ENCODE data around the gene CBARP.

The CBARP gene

DNA sequence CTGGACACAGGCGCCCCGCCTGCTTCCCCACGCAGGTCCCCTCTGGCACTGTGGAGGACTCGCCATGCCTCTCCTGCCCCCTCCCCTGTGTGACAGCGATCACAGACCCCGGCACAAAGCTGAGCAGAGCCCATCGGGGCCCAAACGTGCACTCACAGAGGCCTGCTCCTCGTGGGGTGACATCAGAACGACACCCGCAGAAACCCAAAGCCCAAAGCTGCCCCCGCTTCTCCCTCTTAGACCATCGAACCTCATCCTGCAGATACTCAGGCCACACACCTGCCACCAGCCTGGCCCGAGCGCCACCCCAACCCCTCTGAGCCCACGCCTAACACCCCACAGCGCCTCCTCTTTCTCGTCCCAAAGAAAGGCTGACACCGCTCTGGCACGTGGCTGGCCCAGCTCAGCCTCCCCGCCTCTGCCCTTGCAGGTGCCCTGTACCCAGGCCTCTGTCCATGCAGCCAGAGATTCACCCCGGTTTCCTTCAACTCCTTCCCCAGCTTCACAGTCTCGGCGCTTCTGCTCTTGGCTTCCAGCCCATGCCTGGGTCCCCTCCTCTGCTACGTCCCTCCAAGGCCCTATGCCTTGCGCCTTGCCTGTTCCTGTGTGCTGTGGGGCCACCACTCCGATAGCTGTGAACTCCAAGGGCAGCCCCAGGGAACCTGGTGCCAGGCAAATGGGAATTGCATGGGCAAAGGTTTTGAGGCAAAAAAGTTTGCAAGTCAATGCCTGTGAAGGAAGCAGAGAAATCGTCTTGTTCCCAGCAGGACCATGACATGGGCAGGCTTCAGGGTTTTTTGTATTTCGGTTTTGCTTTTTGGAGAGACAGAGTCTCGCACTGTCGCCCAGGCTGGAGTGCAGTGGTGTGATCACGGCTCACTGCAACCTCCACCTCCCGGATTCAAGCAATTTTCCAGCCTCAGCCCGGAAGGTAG, 831 bp upstream of the CBARP start:
- DNase-seq (ENCODE audit: low read depth), result no peak

DNA sequence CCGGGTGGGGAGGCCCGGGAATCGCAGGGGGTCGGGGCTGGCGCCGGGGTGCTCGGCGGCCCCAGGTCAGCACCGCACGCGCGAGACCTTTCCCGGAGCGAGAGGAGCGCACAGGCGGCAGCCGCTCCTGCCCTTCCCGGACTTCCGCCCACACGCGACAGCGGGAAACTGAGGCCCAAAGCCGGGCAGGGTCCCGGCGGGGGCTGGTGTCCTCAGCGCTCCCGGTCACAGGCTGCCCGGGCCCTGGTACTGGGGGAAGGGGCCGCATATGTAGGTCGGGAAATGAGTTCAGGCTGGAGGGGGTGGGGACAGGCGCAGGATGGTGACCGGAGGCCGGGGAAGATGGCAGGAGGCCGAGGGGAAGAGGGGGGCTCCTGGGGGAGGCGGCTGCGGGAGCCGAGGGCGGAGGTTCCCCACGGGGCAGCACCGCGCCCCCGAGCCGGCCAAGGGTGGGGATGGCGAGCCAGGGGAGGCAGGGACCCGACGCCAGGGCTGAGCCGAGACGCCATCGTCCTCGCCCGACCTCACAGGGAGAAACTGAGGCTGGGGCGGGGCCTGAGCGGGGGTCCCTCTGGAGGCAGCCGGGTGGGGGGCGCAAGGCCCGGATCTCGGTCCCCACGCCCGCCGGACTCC, 662 bp downstream of the CBARP start:
- no peak for DNase-seq (ENCODE audit: low read depth)

DNA sequence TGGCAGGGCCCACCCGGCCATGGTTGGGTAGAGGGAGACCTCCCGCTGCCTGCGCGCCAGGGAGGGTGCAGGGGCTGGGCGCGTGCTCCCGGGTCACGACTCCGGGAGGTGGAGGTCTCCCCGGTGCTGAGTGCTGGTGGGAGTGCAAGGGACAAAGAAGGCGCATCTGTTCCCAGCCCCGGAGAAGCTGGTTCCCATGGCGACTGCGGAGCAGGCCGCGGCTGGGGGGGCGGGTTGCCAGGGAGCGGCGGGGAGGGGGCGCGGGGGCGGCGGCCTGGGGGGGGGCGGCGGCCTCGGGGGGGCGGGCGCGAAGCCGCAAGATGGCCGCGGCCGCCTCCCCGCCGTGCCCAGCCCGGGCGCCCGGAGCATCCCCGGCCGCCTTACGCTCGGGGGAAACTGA, 1.2 kb downstream of the CBARP start:
- no peak for DNase-seq (ENCODE audit: low read depth)

DNA sequence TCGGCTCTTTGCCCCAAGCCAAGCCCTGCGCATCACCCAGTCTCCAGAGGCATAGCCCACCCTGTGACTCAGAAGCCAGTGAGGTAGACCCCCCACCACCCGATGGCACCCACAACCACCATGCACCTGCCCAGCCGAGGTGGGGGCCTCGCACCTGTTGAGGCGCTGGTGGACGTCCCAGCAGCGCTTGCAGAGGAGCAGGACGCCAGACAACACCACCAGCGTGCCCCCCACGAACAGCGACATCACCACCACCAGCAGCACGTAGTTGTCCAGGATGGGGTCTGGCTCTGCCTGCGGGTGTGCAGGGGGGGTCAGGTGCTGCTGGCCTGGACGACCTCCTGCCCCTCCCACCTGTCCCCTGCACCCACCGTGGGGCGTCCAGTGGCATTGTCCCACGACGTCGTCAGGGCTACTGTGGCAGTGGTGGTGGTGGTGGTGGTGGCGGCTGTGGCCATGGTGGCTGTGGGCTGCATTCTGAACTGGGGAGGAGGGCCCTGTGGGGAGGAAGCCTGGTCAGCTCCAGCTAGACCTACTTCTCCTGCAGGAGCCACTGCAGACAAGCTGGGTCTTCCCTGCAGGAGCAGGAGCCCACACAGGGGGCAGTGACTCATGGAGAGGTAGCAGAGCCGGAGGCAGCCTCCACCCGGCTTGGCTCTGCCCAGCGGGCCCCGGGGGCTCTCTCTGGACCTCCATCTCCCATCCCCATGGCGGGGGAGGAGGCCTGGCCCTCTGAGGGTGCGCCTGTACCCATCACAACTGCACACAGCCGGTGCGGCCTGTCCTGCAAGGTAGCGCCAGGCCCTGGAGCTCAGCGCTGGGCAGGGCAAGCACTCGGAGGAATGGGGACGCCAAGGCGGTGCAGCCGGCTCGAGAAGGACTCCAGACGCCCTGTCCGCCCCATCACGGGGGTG, 1.9 kb downstream of the CBARP start:
- DNase-seq (ENCODE audit: low read depth), result no peak

DNA sequence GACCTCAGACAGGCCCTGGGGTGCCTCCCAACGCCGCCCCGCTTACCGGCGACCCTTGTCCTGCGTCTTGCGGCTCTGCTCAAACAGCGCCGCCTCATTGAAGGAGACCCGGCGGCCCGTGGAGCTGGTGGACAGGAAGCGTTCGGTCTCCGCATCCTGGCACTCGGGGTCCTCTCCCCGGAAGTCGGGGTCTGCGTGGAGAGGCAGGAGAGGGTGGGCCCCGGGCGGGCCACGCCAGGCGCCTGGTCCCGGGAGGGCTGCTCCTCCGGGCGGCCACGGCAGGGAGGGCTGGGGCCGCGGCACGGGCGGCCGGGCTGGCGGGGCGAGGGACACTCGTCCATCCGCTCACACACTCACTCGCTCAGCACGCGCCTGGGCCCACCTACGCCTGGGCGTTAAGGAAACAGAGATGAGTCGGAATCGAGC, 2.8 kb downstream of the CBARP start:
- DNase-seq (ENCODE audit: low read depth), result no peak

DNA sequence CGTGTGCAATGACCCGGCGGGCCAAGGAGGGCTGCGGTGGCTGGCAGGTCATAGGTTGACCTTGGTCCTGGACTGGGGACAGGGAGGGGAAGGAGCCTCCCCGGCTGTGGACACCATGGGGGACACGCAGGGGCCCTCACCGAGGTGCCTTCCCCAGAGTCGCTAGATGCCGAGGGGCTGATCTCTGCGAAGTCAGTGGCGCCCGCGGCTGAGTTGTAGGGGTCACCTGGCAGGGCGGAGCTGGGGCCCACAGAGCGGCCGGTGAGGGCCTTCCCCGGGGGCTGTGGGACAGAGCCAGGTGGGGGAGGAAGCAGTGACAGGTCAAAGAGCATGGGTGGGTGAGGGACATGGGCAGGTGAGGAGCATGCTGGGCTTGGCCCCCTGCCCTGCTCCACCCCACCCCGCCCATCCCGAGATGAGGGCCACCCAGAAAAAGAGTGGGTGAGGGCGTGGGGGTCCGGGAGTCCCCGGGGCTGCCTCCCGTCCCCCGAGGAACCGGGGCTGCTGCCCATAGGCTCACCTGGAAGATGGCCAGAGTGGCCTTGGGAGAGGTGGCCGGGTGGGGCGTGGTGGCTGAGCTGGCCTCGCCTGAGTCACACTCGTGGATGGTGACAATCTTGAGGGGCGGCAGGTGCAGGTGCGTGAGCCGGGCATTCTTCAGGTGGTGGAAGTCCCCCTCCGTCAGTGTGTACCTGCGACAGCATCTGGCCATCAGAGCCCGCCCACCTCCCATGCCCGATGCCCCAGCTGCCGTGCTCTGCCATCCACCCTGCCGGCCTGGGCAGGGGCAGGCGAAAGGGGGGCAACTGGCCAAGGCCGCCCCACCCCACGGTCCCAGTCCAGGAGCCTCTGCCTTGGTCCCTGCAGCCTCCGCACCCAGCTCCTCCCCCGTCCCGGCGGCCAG, 3.5 kb downstream of the CBARP start:
- no peak for DNase-seq (ENCODE audit: low read depth)

DNA sequence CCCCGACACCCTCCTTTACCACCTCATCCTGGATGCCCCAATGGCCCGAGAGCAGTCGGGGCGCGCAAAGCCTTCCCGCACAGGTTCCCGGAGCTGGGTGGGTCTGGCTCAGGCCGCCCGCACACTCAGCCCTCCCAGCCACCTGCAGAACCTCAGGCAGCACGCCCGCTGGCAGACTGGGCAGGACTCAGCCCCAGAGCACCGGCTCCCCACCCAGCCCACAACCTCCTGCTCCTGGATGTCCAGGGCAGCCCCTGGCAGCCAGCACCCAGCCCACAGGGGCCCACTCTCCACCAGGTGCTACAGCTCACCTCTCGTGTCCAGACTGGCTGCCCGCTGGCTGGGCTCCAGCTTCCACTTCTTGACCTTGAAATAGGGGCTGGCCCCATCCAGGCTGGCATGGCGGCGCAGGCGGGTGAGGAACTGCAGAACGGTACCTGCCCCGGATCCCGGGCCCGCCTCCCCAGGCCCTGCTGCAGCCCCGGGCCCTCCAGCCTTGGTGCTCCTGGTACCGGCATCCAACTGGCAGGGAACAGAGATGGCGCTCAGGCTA, 4.6 kb downstream of the CBARP start:
- no peak for DNase-seq (ENCODE audit: low read depth)

DNA sequence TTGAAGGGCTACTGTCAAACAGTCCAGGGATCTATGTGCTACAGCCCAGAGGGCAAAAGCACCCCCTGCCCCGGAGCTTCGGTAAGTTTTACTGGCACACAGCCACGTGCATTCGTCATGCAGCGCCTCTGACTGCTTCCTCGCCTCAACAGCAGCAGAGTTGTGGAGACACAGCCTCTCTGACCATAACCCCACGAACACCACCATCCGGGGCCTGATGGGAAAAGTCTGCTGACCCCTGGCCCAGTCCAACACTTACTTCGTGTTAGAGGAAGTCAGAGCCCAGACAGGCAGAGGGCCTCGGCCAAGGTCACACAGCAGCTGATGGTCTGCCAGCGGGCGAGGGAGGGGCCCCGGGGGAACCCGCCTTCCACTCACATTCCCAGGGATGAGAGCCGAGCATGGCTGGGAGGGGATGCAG, 5.1 kb downstream of the CBARP start:
- no peak for DNase-seq (ENCODE audit: low read depth)

DNA sequence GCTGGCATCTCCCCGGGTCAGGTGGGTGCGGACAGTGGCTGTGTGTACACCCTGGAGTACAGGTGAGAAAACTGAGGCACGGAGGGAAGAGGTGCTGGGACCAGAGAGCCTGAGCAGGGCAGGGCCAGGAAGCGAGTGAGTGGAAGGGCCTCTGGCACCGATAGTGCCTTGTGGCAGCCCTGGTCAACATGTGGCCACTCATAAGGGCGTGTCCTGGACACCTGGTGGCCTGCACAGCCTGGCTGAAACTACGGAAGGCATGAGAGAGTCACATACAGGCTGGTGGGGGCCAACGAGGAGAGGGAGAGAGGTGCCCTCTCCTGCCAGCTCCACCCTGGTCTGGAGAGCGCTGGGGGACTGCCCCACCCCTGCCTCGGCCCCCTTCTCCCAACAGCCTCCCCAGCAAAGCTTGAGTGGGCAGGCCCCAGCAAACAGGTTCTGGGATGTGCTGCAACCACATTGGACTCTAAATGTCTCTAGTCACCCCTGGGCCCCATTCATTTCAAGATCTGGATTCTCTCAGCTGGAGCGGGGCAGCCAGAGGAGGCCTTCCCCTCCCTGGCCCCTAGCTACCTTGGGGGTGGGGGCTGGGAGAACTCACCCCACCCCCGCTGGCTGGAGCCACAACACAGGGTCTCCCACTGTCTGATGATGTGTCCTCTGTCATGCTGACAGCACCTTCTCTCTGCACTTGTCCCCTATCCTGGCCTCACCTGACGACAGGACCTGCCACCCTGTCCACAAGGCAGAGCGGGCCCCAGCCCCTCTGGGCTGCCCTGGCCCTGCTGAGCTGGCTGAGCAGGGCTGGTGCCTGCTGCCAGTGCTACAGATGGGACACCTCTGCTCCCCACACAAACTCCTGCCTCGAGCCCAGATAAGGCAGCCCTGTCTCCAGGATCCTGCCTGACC, 5.8 kb downstream of the CBARP start:
- no peak for DNase-seq (ENCODE audit: low read depth)

DNA sequence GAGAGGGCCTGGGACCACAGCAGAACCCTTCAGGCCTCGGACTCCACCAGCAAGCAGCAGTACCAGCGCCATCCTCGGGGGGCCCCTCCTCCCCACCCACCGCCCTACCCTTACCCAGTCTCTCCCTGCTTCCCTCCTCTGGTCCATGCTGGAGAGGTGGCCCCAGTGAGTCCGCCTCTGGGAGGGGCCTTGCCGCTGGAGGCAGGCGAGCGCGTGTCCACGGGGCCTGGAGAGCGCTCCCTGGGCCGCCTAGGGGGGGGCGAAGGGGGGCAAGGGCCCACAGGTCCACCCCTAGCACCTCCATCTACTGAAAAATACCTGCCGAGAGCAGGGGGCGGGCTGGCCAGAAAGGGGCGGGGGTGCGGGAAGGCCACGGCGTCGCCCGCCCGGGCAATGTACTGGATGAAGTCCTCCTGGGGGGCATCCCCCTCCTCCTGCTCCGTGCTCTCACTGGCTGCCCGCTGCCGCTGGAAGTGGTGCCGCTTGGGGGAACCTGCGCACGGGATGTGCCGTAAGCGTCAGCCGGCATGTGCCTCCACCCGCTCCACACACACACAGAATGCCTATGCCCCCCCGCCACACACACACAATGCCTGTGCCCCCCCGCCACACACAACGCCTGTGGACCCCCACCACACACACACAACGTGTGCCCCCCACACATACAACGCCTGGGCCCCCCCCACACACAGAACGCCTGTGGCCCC, 6.9 kb downstream of the CBARP start:
- DNase-seq (ENCODE audit: low read depth), result no peak

DNA sequence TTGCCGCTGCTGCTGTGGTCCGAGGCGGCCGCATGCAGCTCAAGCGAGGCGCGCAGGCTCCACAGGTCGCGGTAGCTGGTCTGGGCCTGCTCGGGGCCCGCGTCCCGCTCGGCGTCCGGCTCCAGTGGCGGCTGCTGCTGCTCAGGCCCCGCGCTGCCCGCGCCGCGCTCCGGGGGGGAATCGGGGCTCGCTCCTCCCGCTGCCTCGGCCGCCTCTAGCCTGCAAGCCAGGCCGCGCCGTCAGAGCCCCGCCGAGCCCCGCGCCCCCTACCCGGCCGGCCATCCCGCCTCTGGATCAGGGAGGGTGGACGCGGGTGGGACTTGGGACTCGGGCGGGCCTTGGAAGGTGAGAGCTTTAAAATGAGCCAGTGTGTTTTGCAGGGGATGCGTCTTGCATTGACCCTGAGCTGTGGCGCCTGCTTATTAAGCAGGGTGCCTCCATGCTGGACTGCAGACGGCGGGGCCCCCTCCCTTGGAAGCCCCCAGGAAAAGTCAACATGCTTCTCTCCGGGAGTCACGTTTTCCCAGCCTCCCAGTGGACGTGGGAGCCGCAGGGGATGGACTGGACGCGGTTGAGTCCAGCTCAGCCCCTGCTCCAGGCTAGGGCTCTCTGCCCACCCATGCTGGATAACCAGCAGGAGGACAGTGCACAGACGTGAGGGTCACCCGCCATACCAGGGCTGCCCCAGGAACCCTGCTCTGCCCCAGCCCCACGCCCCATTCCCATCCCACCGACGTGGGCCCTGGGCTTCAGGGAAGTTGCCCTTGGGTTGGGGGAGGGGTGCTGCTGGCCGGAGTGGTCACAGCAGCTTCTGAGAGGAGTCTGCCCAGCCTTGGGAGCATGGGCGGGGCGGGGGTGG, 7.7 kb downstream of the CBARP start:
- no peak for DNase-seq (ENCODE audit: low read depth)

DNA sequence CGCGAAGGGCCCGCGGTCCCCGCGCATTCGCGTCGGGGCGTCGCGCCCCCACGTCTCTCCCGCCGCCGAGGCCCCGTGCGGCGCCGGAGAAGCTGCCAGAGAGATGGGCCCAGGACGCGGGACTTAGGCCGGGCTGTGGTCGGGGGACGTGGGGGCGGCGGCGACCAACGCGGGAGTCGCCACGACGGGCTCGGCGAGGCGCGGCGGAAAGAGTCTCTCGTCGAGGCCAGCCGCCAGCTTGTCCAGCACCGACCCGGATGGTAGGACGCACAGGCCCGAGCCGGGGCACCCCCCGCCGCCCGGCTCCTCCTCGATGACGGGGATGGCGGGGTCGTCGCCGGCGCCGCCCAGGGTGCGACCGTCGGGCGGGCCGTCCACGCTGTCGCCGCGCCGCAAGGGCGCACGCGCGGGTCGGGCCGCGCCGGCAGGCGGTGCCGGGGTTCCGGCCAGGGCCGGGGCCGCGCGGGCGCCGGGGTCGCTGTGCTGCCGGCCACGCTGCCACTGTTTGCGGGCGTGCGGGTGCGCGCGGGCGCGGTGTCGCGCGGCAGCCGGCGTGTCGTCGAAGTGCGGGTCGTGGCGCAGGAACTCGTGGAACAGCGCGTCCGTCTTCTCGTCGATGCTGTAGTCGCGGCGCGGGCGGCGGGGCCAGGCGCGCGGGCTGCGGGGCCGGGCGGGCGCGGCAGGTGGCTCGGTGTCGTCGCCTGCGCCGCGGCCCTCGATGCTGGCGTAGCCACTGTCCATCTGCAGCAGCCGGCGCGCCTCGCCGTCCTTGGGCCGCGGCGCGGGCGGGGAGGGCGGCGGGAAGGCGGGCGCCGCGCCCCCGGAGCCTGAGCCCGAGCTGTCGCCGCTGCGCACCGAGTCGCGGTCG, 8.5 kb downstream of the CBARP start:
- no peak for DNase-seq (ENCODE audit: low read depth)

DNA sequence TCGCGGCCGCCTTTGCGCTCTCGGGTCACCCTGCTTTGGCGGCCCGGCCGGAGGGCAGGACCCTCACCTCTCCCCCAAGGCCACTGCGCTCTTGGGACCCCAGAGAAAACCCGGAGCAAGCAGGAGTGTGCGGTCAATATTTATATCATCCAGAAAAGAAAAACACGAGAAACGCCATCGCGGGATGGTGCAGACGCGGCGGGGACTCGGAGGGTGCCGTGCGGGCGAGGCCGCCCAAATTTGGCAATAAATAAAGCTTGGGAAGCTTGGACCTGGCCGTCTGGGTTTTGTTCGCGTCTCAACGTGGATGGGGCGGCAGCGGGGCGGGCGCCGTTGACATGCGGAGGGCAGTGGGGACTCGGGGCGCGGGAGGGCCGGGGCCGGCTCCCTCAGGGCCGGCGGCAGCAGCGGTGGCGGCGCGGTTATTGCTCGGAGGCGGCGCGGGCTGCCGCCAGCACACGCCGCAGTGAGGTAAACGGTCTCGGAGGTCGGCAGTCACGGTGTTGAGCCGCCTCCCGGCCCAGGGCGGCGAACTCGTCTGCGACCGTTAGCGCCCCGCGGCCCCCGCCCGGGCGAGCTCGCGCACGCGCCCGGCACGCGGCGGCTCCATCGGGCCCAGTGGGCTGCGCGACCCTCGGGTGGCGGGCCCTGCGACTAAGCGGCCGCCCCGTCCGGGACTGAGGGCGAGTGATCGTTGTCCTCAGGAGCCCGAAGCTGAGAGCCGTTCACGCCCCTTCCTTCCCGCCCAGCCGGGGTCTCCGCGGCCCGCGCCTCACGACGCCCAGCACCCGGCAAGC, 9.4 kb downstream of the CBARP start:
- no peak for DNase-seq (ENCODE audit: low read depth)

DNA sequence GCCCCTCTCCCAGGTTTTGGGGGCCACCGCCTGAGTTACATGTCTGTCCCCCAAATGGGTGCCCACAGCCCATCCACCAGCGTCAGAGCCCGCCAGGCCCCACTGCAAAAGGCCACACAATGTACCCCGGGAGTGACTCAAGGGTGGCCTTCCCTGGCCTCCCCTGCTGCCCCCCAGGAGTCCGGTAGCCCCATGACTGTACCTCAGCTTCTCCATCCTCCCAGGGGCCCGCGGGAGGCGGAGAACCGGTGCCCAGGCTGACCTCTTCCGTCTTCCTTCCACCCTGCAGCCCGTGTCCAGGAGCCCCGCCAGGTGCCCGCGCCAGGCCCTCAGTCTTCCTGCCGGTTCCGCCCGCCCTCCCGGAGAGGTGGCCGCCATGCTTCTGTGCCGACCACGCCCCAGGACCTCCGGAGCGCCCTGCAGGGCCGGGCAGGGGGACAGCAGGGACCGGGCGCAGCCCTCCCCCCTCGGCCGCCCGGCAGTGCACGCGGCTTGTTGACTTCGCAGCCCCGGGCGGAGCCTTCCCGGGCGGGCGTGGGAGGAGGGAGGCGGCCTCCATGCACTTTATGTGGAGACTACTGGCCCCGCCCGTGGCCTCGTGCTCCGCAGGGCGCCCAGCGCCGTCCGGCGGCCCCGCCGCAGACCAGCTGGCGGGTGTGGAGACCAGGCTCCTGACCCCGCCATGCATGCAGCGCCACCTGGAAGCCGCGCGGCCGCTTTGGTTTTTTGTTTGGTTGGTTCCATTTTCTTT, 10.3 kb downstream of the CBARP start:
- no peak for DNase-seq (ENCODE audit: low read depth)

DNA sequence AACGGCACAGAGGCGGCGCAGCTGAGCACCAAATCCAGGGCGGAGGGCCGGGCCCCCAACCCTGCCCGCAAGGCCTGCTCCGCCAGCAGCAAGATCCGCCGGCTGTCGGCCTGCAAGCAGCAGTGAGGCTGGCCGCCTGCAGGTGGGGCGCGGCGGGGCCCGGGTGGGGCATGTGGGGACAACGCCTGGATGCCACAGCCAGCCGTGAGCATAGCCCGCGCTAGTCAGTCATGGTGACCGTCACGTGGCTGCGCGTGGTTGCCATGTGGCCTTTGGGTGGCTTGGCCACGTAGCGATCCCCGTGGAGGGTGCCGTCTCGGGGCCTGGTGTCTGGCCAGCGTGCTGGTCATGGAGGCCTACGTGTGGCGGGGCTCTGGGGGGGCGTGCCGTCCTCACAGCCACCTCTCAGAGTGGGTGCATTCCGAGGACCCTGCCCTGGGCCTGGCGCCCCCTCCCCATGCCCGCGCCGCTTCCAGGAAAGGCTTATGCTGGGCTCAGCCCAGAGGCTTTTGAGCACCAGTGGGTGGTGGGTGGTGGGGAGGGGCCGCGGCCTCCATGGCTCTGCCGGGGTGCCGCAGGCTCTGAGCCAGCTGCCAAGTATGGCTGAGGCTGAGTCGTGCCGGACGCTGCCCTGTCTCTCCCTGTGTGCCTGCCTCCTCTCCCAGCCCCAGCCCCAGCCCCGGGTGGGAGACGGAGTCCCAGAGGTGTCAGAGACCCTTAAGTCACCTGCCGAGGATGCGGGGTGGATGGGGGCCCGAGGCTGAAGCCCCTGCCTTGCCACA, 11.1 kb downstream of the CBARP start:
- DNase-seq (ENCODE audit: low read depth), result no peak
